GM21360 (cell line): ENCODE results near the gene ASB1.

Source experiments
- ATAC-seq: cut with Tn5 transposase; IDR thresholded peaks from one replicate; pipeline ENCODE4 v1.9.1; 2021; ENCODE audit warnings: mild to moderate bottlenecking, moderate library complexity; ENCODE audit not compliant: unreplicated experiment

ASB1 gene

GRCh38 chr2:238489896-238490295, 63.2 kb downstream of the ASB1 start:
- ATAC-seq: no peak

GRCh38 chr2:238492840-238493239, 66.1 kb downstream of the ASB1 start:
- no peak for ATAC-seq

- no peak for ATAC-seq
Observed at GRCh38 chr2:238493411-238493810, 66.7 kb downstream of the ASB1 start.

- no peak for ATAC-seq
Observed at GRCh38 chr2:238493880-238494572, 67.3 kb downstream of the ASB1 start.

- no peak for ATAC-seq
Observed at GRCh38 chr2:238494573-238494961, 67.8 kb downstream of the ASB1 start.

GRCh38 chr2:238495422-238495821, 68.7 kb downstream of the ASB1 start:
- ATAC-seq: no peak

DNA sequence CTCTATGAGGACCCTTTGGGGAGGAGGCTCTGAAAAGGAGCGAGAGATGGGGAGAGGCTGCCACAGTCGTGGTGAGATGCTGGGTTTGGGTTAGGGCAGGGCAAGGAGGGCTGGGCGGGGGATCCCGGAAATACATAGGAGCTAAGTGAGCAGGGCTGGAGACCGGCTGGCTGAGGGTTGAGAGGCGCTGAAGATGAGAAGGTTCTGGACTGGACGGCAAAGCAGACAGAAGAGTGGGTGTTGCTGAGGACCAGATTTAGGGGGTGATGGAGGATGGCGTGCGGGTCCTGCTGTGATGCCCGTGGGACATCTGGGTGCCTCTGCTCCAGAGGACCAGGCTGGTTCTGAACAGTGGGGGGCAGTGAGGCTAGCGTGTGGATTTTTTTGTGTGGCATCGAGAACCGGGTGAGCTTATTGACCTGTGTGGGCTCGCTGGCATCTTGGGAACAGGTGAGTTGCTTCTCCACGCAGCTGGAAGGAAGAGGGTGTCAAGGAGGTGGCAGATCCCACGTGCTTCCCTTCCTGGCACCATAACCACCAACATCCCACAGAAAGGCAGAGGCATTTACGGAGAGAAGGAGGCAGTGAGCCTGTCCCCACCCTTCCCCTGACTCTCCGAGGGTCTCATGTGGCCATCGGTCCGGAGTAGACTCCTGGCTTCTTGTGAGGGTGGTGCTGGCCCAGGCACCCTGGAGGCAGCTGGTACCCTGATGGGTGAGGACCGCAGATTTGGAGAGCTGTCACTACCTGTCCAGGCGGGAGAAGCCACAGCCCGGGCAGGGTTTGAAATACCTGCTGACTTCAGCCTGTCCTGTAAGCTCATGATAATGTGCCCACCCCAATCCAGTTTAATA, 70.3 kb downstream of the ASB1 start:
- ATAC-seq: no peak

- ATAC-seq: no peak
Observed at GRCh38 chr2:238497610-238498005, 70.9 kb downstream of the ASB1 start.

GRCh38 chr2:238498188-238498587, 71.5 kb downstream of the ASB1 start:
- ATAC-seq: no peak

DNA sequence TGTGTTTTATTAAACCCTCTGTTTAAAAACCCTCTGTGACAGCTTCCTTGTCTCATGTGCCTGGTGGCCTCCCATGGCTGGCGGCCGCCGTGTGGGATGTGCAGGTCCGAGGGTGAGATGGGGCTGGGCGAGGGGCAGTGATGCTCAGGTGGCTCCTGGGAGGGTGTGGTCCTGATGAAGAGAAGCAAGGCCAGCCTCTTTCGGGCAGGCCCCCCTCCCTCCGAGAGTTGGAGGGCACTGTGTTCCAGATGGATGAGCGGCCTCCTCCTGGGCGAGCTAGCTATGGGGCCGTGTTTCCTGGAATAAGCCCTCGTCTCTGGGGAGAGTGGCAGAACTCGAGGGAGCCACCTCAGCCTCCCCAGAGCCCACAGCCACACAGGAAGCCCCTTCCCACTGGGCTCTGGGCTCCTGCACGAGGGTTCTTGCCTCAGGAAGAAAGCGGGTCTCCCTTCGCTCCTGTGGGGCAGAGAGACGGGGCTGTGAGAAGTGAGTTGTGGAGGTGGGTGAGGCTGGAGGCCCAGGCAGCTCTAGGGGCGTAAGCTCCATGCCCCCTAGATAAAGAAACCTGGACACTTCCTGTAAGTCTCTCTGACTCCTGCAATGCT, 72.1 kb downstream of the ASB1 start:
- no peak for ATAC-seq

DNA sequence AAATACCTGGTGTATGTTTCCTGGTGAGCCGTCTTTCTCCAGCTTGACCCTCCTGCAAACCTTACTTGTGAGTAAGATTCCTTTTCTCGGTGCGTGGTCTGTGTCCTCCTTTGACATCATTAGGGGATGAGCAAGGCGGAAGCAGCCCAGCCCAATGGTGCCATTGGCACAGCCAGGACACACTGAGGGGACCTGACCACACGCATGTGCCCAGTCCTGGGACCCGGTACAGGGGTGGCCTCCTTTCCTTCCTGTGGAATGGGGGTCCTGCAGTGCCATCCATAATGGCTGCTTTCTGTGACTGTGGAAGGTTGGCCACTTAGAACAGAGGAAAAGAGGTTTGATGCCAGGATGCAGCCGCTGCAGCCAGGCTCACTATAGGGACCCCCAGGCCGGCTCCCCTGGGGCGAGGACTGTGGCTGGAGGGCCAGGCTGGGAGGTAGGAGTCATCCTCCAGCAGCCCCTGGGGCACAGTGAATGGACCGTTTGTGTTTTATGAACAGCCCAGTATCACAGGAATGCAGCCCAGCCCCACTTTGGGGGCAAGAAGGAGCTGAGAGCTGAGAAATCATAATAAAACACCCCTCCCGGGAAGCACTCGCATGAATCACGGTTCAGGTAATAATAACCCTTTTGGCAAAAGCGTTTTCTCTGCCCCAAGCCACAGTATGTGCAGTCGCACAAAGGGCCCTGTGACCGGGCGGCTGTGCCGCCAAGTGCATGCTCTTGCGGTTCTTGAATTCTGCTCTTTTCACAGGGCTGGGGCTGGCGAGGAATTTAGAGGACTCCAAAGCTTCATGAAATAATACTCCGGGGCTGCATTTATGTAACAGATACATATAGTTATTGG, 73.2 kb downstream of the ASB1 start:
- no peak for ATAC-seq

- no peak for ATAC-seq
Observed at GRCh38 chr2:238501311-238501710, 74.6 kb downstream of the ASB1 start.
